HepG2 (cell line): Measurements from ENCODE around the gene ZC3H12A. TPM values are rescaled to one million over a fixed set of nuclear protein-coding genes. Genes with fewer than 3 reads are reported as not detected.

Source experiments
- ATAC-seq: fragments of 200-7000 bp; cut with Tn5 transposase; 3 replicates; pipeline ENCODE4 v1.9.1; 2020; ENCODE audit warnings: mild to moderate bottlenecking, moderate library complexity
- BruUV-seq: library from RNA; stranded (reverse); fragments of 400-500 nt; replicated peaks from 2 replicates; lab custom pipeline; 2021; lab: Mats Ljungman, UMichigan
- CTCF ChIA-PET: fragments of 300-600 bp; formaldehyde crosslinking; extraction: SDS; loops from one replicate; lab custom pipeline; 2021; ENCODE audit warnings: low total read pairs, inconsistent platforms, low intra/inter-chr PET ratio; lab: Yijun Ruan, JAX
- POLR2A ChIA-PET: fragments of 350-600 bp; sonication (Branson Sonifier 250); formaldehyde crosslinking; loops from one replicate; lab custom pipeline; 2020; ENCODE audit warnings: antibody characterized with exemption, inconsistent platforms; lab: Yijun Ruan, JAX
- DNase-seq: peaks from one replicate; pipeline ENCODE4 v3.0.0-alpha.2; 2015; ENCODE audit warnings: low spot score
- FAIRE-seq: peaks from 3 replicates; lab custom pipeline; 2011; peaks lifted over from hg19 to GRCh38; lab: Jason Lieb, UNC
- H2AFZ ChIP-seq: one replicate; pipeline ENCODE4 v1.6.1; 2011; ENCODE audit warnings: low read length, inconsistent platforms
- H3K27ac ChIP-seq: fragments of 300-600 bp; 3 replicates; pipeline ENCODE4 v1.8.0; 2011; ENCODE audit warnings: mixed run types, mild to moderate bottlenecking, mixed read lengths, low read length, inconsistent platforms; ENCODE audit not compliant: insufficient read depth; ENCODE audit errors: extremely low read length
- H3K27me3 ChIP-seq, 2 experiments: fragments of 200-600 bp in 1 of 2; 2 replicates in 1 of 2; 3 replicates in 1 of 2; pipeline versions ENCODE4 v1.6.0 to v1.8.0; 2011; ENCODE audit warnings: low read length in 2 of 2, mild to moderate bottlenecking in 2 of 2, moderate library complexity in 2 of 2, inconsistent platforms in 1 of 2; ENCODE audit not compliant: insufficient read depth in 2 of 2, control insufficient read depth in 1 of 2
- H3K36me3 ChIP-seq, 2 experiments: fragments of 200-600 bp in 1 of 2; replicated peaks in 1 of 2; 2 replicates in 1 of 2; 3 replicates in 1 of 2; pipeline versions ENCODE4 v1.5.1 to v1.8.0; 2011; ENCODE audit warnings: low read length in 2 of 2, inconsistent platforms in 1 of 2; ENCODE audit not compliant: insufficient read depth in 2 of 2, control insufficient read depth in 1 of 2
- H3K4me1 ChIP-seq: 2 replicates; pipeline ENCODE4 v1.5.1; 2012; ENCODE audit warnings: low read length, inconsistent platforms; ENCODE audit not compliant: insufficient read depth
- H3K4me2 ChIP-seq: 2 replicates; pipeline ENCODE4 v1.6.0; 2011; ENCODE audit warnings: low read depth, low read length, inconsistent platforms
- H3K4me3 ChIP-seq, 3 experiments: fragments of 200-600 bp in 1 of 3; sonication (generic), shearing (Covaris generic) in 1 of 3; replicated peaks in 1 of 3; 2 replicates each; pipeline ENCODE4 v1.5.1; 2011 to 2016; ENCODE audit warnings: low read length in 3 of 3, inconsistent platforms in 2 of 3, low read depth in 2 of 3, mild to moderate bottlenecking in 2 of 3, control low read depth in 1 of 3, mixed read lengths in 1 of 3; ENCODE audit not compliant: insufficient read depth in 1 of 3
- H3K79me2 ChIP-seq: one replicate; pipeline ENCODE4 v1.6.1; 2011; ENCODE audit warnings: low read length, inconsistent platforms; ENCODE audit not compliant: insufficient read depth
- H3K9ac ChIP-seq: 2 replicates; pipeline ENCODE4 v1.6.0; 2011; ENCODE audit warnings: mild to moderate bottlenecking, low read depth, low read length, inconsistent platforms; ENCODE audit not compliant: insufficient read depth
- H3K9me3 ChIP-seq: 2 replicates; pipeline ENCODE4 v1.5.1; 2012; ENCODE audit warnings: mild to moderate bottlenecking, low read length
- H4K20me1 ChIP-seq: 2 replicates; pipeline ENCODE4 v1.6.0; 2011; ENCODE audit warnings: inconsistent platforms, mild to moderate bottlenecking, low read length, moderate library complexity; ENCODE audit not compliant: insufficient read depth
- AKNA ChIP-seq: sonication (generic); formaldehyde crosslinking; IDR thresholded peaks from 2 replicates; pipeline ENCODE4 v1.4.0; 2020; ENCODE audit warnings: missing genetic modification reagents, borderline replicate concordance
- ARNTL ChIP-seq: sonication (generic); formaldehyde crosslinking; IDR thresholded peaks from 2 replicates; pipeline ENCODE4 v1.4.0; 2020; ENCODE audit warnings: mild to moderate bottlenecking, missing genetic modification reagents
- HNF1B ChIP-seq: sonication (generic); formaldehyde crosslinking; IDR thresholded peaks from 2 replicates; pipeline ENCODE4 v1.5.1; 2020; ENCODE audit warnings: mild to moderate bottlenecking, moderate library complexity, missing genetic modification reagents
- HOXA7 ChIP-seq: sonication (generic); formaldehyde crosslinking; IDR thresholded peaks from 2 replicates; pipeline ENCODE4 v1.8.1; 2022; ENCODE audit warnings: mild to moderate bottlenecking, missing genetic modification reagents, moderate library complexity
- KAT2B ChIP-seq: fragments of 150-350 bp; IDR thresholded peaks from 2 replicates; pipeline ENCODE4 v1.6.1; 2014; ENCODE audit warnings: low read depth, low read length, borderline replicate concordance
- LCORL ChIP-seq, 2 experiments: fragments of 450-650 bp in 1 of 2; sonication (generic) in 1 of 2; formaldehyde crosslinking in 1 of 2; IDR thresholded peaks; 2 replicates each; pipeline versions ENCODE4 v1.5.0 to v1.6.1; 2017 to 2020; ENCODE audit warnings: antibody characterized with exemption in 1 of 2, missing genetic modification reagents in 1 of 2
- MEIS2 ChIP-seq: sonication (generic); formaldehyde crosslinking; IDR thresholded peaks from 2 replicates; pipeline ENCODE4 v1.9.0; 2021; ENCODE audit warnings: mild to moderate bottlenecking, missing genetic modification reagents
- NCOA1 ChIP-seq: sonication (generic); formaldehyde crosslinking; IDR thresholded peaks from 2 replicates; pipeline ENCODE4 v1.9.0; 2021; ENCODE audit warnings: missing genetic modification reagents
- POLR2A ChIP-seq, 2 experiments: IDR thresholded peaks; 2 replicates each; pipeline ENCODE4 v1.6.1; 2011; ENCODE audit warnings: low read depth in 2 of 2, low read length in 2 of 2, mild to moderate bottlenecking in 1 of 2, moderate library complexity in 1 of 2; ENCODE audit not compliant: insufficient read depth in 1 of 2
- RFX3 ChIP-seq: IDR thresholded peaks from 2 replicates; pipeline ENCODE4 v1.6.1; 2016; ENCODE audit warnings: missing biosample characterization, missing genetic modification reagents
- TBX2 ChIP-seq: sonication (generic); formaldehyde crosslinking; IDR thresholded peaks from 2 replicates; pipeline ENCODE4 v1.5.0; 2020; ENCODE audit warnings: missing genetic modification reagents, mild to moderate bottlenecking, borderline replicate concordance
- ZBTB10 ChIP-seq: sonication (generic); formaldehyde crosslinking; IDR thresholded peaks from 2 replicates; pipeline ENCODE4 v1.4.0; 2020; ENCODE audit warnings: missing genetic modification reagents, borderline replicate concordance
- ZFX ChIP-seq: sonication (generic); formaldehyde crosslinking; IDR thresholded peaks from 2 replicates; pipeline ENCODE4 v1.4.0; 2020; ENCODE audit warnings: mild to moderate bottlenecking, low read depth, missing genetic modification reagents, moderate library complexity
- WGBS: methylation state at CpG from one replicate; pipeline ENCODE4 v1.1.6; 2017; ENCODE audit warnings: low lambda C conversion rate; 5-methylcytosine and 5-hydroxymethylcytosine counted together
- in situ Hi-C: cut with HindIII; loops from 2 replicates; pipeline ENCODE4 v1.10.0; 2017; ENCODE audit warnings: low pct_unique_long_range_greater_than_20kb; ENCODE audit not compliant: extremely low pct_ligation_motif_present
- intact Hi-C: fragments of 100-400 bp; cut with micrococcal nuclease; formaldehyde crosslinking; loops from one replicate; pipeline ENCODE4 v1.10.0; 2022; ENCODE audit not compliant: unreplicated experiment
- polyA plus RNA-seq, 8 experiments: library from polyadenylated mRNA; depleted of rRNA in 3 of 8; stranded (reverse) in 7 of 8; unstranded in 1 of 8; fragments of >200 nt; fragmentation: Illumina TruSeq in 4 of 8; extraction: Trizol in 4 of 8; gene quantifications; 2 replicates each; pipeline versions ENCODE4 v1.2.1 to v1.2.3, GENCODE V29; 2011 to 2016; ENCODE audit warnings: low read depth in 4 of 8, missing spikeins in 1 of 8, mixed read lengths in 1 of 8; ENCODE audit not compliant: insufficient read depth in 1 of 8
- total RNA-seq, 5 experiments: library from RNA; depleted of rRNA; stranded (reverse); fragments of >200 nt; fragmentation: Illumina TruSeq; extraction: Trizol; gene quantifications; 2 replicates each; pipeline ENCODE4 v1.2.3, GENCODE V29; 2016; ENCODE audit warnings: low read depth in 1 of 5

Gene ZC3H12A
- total and polyA plus RNA-seq, 2 of the 13 experiments (the other 11 are each of a cell fraction or from before 2014, with no cell fraction given), result 6.8 to 13.3 TPM

GRCh38 chr1:37474697-37475379, 458 bp downstream of the ZC3H12A start:
- BruUV-seq, result TSS peak; percentile 70
- POLR2A ChIA-PET, result interaction anchor here (0.6 to 6.1 kb wide), 17 partner anchors 8 to 1011 kb away, joined by 3 to 57 read pairs (median 5); partner anchors contain the start of genes MEAF6, MRPS15 and MTF1
- FAIRE-seq (no peak), ATAC-seq (no peak), DNase-seq (no peak)
- no peaks in the 10 kb centered on the region; a peak in 1 of 5 replicates for H3K27me3 ChIP-seq
- CTCF ChIA-PET, result interaction anchor here (0.8 kb wide), 1 partner anchor 13 kb away, joined by 3 read pairs; no protein-coding TSS in a partner anchor
- peaks cover 17% of the 10 kb centered on the region; the same call in 1 of the 2 replicates for H4K20me1 ChIP-seq
- H3K4me2 ChIP-seq, result peak overlapping the region; percentile 96
- H3K4me1 ChIP-seq, result peaks cover 84% of the 10 kb centered on the region
- H3K79me2 ChIP-seq, result peaks cover 42% of the 10 kb centered on the region
- intact Hi-C loops (loop anchor here (10.0 kb wide), 1 partner anchor 220 kb away; the partner anchor contains the start of gene CDCA8), in situ Hi-C loops (no loop called here)
- peak overlapping the region; percentile 65 to 85 (median 80) for H3K4me3 ChIP-seq
- H3K9me3 ChIP-seq, result no peaks in the 10 kb centered on the region
- H2AFZ ChIP-seq, result no peak overlapping the region
- 4% methylated on average over 4 of the region's 38 CpGs for WGBS
- H3K27ac ChIP-seq, result peak overlapping the region; percentile 64
- no peaks in the 10 kb centered on the region; a peak in 2 of 5 replicates for H3K36me3 ChIP-seq
- peak overlapping the region; percentile 83 for H3K9ac ChIP-seq
- TF ChIP-seq ARNTL (CRISPR knock-in tag) (0 out of 2 replicates have a peak, but pooled peaks have one; percentile 49), RFX3 (CRISPR knock-in tag) (no peak), POLR2A (IDR thresholded peaks at IDR 0.05; ENCODE audit: insufficient read depth in 1 of 2, low read depth in 2 of 2, low read length in 2 of 2) (peak in 1 of 2 experiments; percentile 28; a peak in 2 of 4 replicates), KAT2B (no peak), HOXA7 (CRISPR knock-in tag) (peak; percentile 60; the same call in 1 of the 2 replicates), AKNA (no peak), NCOA1 (0 out of 2 replicates have a peak, but pooled peaks have one; percentile 54), LCORL (IDR thresholded peaks at IDR 0.05) (no peak), LCORL (CRISPR knock-in tag; IDR thresholded peaks at IDR 0.05) (0 out of 2 replicates have a peak, but pooled peaks have one; percentile 14), ZFX (CRISPR knock-in tag) (peak; percentile 11; the same call in 1 of the 2 replicates), TBX2 (CRISPR knock-in tag) (no peak), MEIS2 (CRISPR knock-in tag) (no peak), HNF1B (CRISPR knock-in tag) (peak; percentile 12; the same call in 1 of the 2 replicates), ZBTB10 (CRISPR knock-in tag) (0 out of 2 replicates have a peak, but pooled peaks have one; percentile 7)
